Endodermal cell (in vitro differentiated cells): ENCODE data around the gene CAPN12. TPM values are rescaled to one million over a fixed set of nuclear protein-coding genes. Genes with fewer than 3 reads are reported as not detected.

Experiments
- DNase-seq: peaks from one replicate; pipeline ENCODE4 v3.0.0-alpha.2; 2017
- H3K27ac ChIP-seq: 2 replicates; pipeline ENCODE4 v1.5.1; 2013; ENCODE audit warnings: mild to moderate bottlenecking, low read depth, low read length, moderate library complexity
- H3K27me3 ChIP-seq: 2 replicates; pipeline ENCODE4 v1.6.1; 2013; ENCODE audit warnings: mild to moderate bottlenecking, low read length, moderate library complexity; ENCODE audit not compliant: insufficient read depth, control insufficient read depth, poor library complexity, severe bottlenecking
- H3K36me3 ChIP-seq: 2 replicates; pipeline ENCODE4 v1.7.0; 2013; ENCODE audit warnings: mild to moderate bottlenecking, low read length, moderate library complexity; ENCODE audit not compliant: control insufficient read depth, insufficient read depth
- H3K4me1 ChIP-seq: one replicate; pipeline ENCODE4 v1.7.0; 2013; ENCODE audit warnings: low read length; ENCODE audit not compliant: control insufficient read depth, insufficient read depth
- H3K4me3 ChIP-seq: 2 replicates; pipeline ENCODE4 v1.5.1; 2013; ENCODE audit warnings: mild to moderate bottlenecking, low read length, moderate library complexity
- H3K9ac ChIP-seq: 2 replicates; pipeline ENCODE4 v1.6.1; 2013; ENCODE audit warnings: mild to moderate bottlenecking, low read length, moderate library complexity; ENCODE audit not compliant: poor library complexity, severe bottlenecking; ENCODE audit errors: extremely low read depth
- H3K9me3 ChIP-seq: 2 replicates; pipeline ENCODE4 v1.6.1; 2013; ENCODE audit warnings: mild to moderate bottlenecking, low read length, moderate library complexity; ENCODE audit not compliant: control insufficient read depth
- H3K27ac Mint-ChIP-seq: 2 replicates; pipeline ENCODE4 v1.8.0; 2020; ENCODE audit warnings: mixed read lengths
- H3K27me3 Mint-ChIP-seq: 2 replicates; pipeline ENCODE4 v1.8.0; 2021; ENCODE audit warnings: mild to moderate bottlenecking, mixed read lengths; ENCODE audit not compliant: insufficient read depth
- H3K36me3 Mint-ChIP-seq: 2 replicates; pipeline ENCODE4 v1.8.0; 2020; ENCODE audit warnings: low read depth, mixed read lengths
- H3K4me1 Mint-ChIP-seq: 2 replicates; pipeline ENCODE4 v1.8.0; 2020; ENCODE audit warnings: mixed read lengths
- H3K4me3 Mint-ChIP-seq: 2 replicates; pipeline ENCODE4 v1.8.0; 2020; ENCODE audit warnings: mild to moderate bottlenecking, moderate library complexity, mixed read lengths
- H3K9me3 Mint-ChIP-seq: 2 replicates; pipeline ENCODE4 v1.8.0; 2020; ENCODE audit warnings: mild to moderate bottlenecking, mixed read lengths
- CTCF ChIP-seq: fragments of 200-600 bp; sonication (generic); conservative IDR thresholded peaks from 2 replicates; pipeline ENCODE4 v1.5.0; 2021; ENCODE audit warnings: antibody characterized with exemption, mild to moderate bottlenecking
- WGBS, 2 experiments: methylation state at CpG; one replicate each; pipeline versions ENCODE4 v1.1.5 to v1.1.7; 2013; ENCODE audit warnings: missing lambda C conversion rate in 2 of 2, mixed read lengths in 1 of 2; ENCODE audit not compliant: insufficient coverage in 1 of 2, insufficient read length in 1 of 2; 5-methylcytosine and 5-hydroxymethylcytosine counted together
- total RNA-seq, 2 donors: library from RNA; stranded (reverse); fragmentation: NEBNext Ultra II Directional in 1 of 2; extraction: Animal tissue kit (Norgen Biotek cat#: 25700) in 1 of 2; gene quantifications; 2 replicates in 1 of 2; 3 replicates in 1 of 2; pipeline ENCODE4 v1.2.1, GENCODE V29; 2021

The CAPN12 gene
- total RNA-seq, 2 donors from 2014 or later = 14.5 to 83.0 TPM

GRCh38 chr19:38725469-38726283 is 18.6 kb downstream of the CAPN12 start:
- H3K4me1 ChIP-seq = peaks cover 24% of the 10 kb centered on the region
- H3K4me3 ChIP-seq = no peak overlapping the region
- TF ChIP-seq CTCF = no peak
- H3K27me3 ChIP-seq = no peaks in the 10 kb centered on the region
- H3K27ac Mint-ChIP-seq = no peak overlapping the region
- H3K36me3 Mint-ChIP-seq = peaks cover 62% of the 10 kb centered on the region
- no peaks in the 10 kb centered on the region for H3K27me3 Mint-ChIP-seq
- no peaks in the 10 kb centered on the region for H3K9me3 ChIP-seq
- no peak overlapping the region for H3K9ac ChIP-seq
- no peak overlapping the region for H3K4me3 Mint-ChIP-seq
- WGBS, 2 experiments = 96 to 100% methylated on average over 5 to 21 of the region's 21 CpGs
- H3K4me1 Mint-ChIP-seq = peaks cover 25% of the 10 kb centered on the region
- H3K9me3 Mint-ChIP-seq = no peaks in the 10 kb centered on the region
- no peak overlapping the region for H3K27ac ChIP-seq
- peaks cover 65% of the 10 kb centered on the region for H3K36me3 ChIP-seq
- no peak for DNase-seq

GRCh38 chr19:38723990-38724854 is 20.1 kb downstream of the CAPN12 start:
- H3K4me1 ChIP-seq = peaks cover 24% of the 10 kb centered on the region
- H3K4me3 ChIP-seq = no peak overlapping the region
- H3K4me3 Mint-ChIP-seq = no peak overlapping the region
- H3K9me3 ChIP-seq = no peaks in the 10 kb centered on the region
- WGBS, 2 experiments = 96% methylated on average over 29 to 42 of the region's 42 CpGs
- H3K27me3 ChIP-seq = no peaks in the 10 kb centered on the region
- H3K9ac ChIP-seq = no peak overlapping the region
- H3K36me3 ChIP-seq = peaks cover 74% of the 10 kb centered on the region
- no peak for DNase-seq
- H3K36me3 Mint-ChIP-seq = peaks cover 56% of the 10 kb centered on the region
- H3K27ac Mint-ChIP-seq = peak overlapping the region; percentile 88
- no peaks in the 10 kb centered on the region for H3K27me3 Mint-ChIP-seq
- no peak for TF ChIP-seq CTCF
- no peaks in the 10 kb centered on the region for H3K9me3 Mint-ChIP-seq
- peaks cover 21% of the 10 kb centered on the region for H3K4me1 Mint-ChIP-seq
- H3K27ac ChIP-seq = no peak overlapping the region

- Mint-ChIP-seq H3K36me3 (peaks cover 62% of the 10 kb centered on the region), H3K4me1 (peaks cover 21% of the 10 kb centered on the region), H3K27me3 (no peaks in the 10 kb centered on the region), H3K9me3 (no peaks in the 10 kb centered on the region), H3K27ac (peak overlapping the region; percentile 88), H3K4me3 (no peak overlapping the region)
- DNase-seq = no peak
- peaks cover 24% of the 10 kb centered on the region for H3K4me1 ChIP-seq
- 81 to 82% methylated on average over 2 to 10 of the region's 11 CpGs for WGBS, 2 experiments
- no peak overlapping the region for H3K27ac ChIP-seq
- no peaks in the 10 kb centered on the region for H3K9me3 ChIP-seq
- no peak overlapping the region for H3K9ac ChIP-seq
- no peak overlapping the region for H3K4me3 ChIP-seq
- no peak for TF ChIP-seq CTCF
- no peaks in the 10 kb centered on the region for H3K27me3 ChIP-seq
- peaks cover 76% of the 10 kb centered on the region for H3K36me3 ChIP-seq
Observed at GRCh38 chr19:38723606-38723965, 20.7 kb downstream of the CAPN12 start.
